Vagina (tissue), 2 donors: ENCODE results near the gene RPS28. TPM values are rescaled to one million over a fixed set of nuclear protein-coding genes. Genes with fewer than 3 reads are reported as not detected.
"Not testable (repeated sequence)": the region's sequence is repeated elsewhere in the genome, so short reads cannot be mapped to it uniquely, and the experiment has no call there.

ENCODE experiments used
- DNase-seq, 2 donors: peaks; one replicate each; pipeline ENCODE4 v3.0.0-alpha.2; 2017; ENCODE audit errors: extremely low spot score in 2 of 2
- H3K27ac ChIP-seq: fragments of 200-600 bp; sonication (generic); one replicate; pipeline ENCODE4 v1.5.1; 2019
- H3K27me3 ChIP-seq: fragments of 200-600 bp; sonication (generic); one replicate; pipeline ENCODE4 v1.5.1; 2019
- H3K36me3 ChIP-seq, 2 donors: fragments of 200-600 bp; sonication (generic); one replicate each; pipeline ENCODE4 v1.5.1; 2017 to 2019
- H3K4me1 ChIP-seq: fragments of 200-600 bp; sonication (generic); one replicate; pipeline ENCODE4 v1.5.1; 2019
- H3K4me3 ChIP-seq, 2 donors: fragments of 200-600 bp; sonication (generic); 1 replicate in 1 of 2; 2 replicates in 1 of 2; pipeline ENCODE4 v1.5.1; 2016 to 2019
- H3K9me3 ChIP-seq: fragments of 200-600 bp; sonication (generic); one replicate; pipeline ENCODE4 v1.5.1; 2019
- POLR2A ChIP-seq, 2 donors: fragments of 450-650 bp; IDR thresholded peaks; one replicate each; pipeline ENCODE4 v1.6.1; 2017; ENCODE audit warnings: antibody characterized with exemption in 2 of 2, mild to moderate bottlenecking in 2 of 2, moderate library complexity in 2 of 2
- POLR2AphosphoS5 ChIP-seq, 2 donors: sonication (generic); formaldehyde crosslinking; IDR thresholded peaks; one replicate each; pipeline ENCODE4 v1.9.0; 2017; ENCODE audit warnings: antibody characterized with exemption in 2 of 2, mild to moderate bottlenecking in 2 of 2, low read depth in 1 of 2; ENCODE audit not compliant: insufficient read depth in 1 of 2
- intact Hi-C: fragments of 100-400 bp; cut with DNase I; formaldehyde crosslinking; loops from one replicate; pipeline ENCODE4 v1.15.1; 2023
- total RNA-seq: library from RNA; depleted of rRNA; stranded (reverse); fragments of >200 nt; gene quantifications from one replicate; pipeline ENCODE4 v1.2.3, GENCODE V29; 2016
- TF ChIP-seq, protein P1 (sequence below), 3 experiments: fragments of 450-650 bp in 2 of 3; fragments of 200-600 bp in 1 of 3; sonication (generic) in 1 of 3; IDR thresholded peaks; one replicate each; pipeline ENCODE4 v1.5.1; 2017 to 2019; ENCODE audit warnings: antibody characterized with exemption in 3 of 3, mild to moderate bottlenecking in 2 of 3, moderate library complexity in 2 of 3

The RPS28 gene
- total RNA-seq, 1 donor from 2014 or later: 516 TPM

DNA sequence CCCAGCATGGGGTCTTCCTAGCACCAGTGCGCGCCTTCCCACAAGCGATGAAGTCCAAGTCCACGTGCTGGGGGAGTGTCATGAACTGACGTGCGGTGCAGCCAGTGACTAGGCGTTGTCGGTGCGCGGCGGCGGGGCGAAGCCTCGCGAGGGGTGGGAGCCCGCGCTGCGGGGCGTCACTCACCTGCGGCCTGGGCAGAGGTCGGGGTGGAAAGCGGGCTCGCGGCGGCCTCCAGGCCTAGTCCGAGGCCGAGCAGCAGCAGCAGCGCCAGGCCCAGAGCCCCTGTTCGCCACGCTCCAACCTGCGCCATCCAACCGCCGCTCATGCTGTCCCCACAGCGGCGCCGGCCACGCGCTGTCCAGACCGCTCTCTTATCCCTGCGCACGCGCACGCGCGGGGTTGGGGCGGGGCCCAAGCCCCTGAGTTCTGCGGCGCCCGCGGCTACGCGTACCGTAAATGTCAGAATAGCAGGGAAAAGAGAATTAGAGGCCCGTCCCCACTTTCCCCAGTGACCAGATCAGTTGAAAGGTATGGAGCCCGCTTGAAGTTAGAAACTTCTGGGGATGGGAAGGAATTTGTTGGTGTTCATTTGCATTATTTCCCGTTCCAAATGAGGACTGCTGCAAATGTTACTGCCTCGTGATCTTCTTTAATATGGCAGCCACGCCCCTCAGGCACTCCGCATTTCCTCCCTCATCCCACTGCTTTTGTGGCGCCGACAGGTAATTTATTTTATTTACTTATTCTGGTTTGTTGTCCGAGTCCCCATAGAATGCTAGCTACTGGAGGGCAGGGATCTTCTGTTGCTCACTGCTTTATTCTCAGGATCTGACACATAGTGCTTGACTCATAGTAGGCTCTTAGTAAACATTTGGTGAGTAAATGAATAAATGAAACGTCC lies 13.1 kb upstream of the RPS28 start, which contains the start of gene CD320:
CD320 (minus strand) TSS at position 394 of the 902 bp plus-strand sequence; CDS start at position 326, 68 bp downstream.
- peak in 1 of 2 donors; percentile 14 for TF ChIP-seq POLR2A (IDR thresholded peaks at IDR 0.05)
- TF ChIP-seq, protein P1, sequence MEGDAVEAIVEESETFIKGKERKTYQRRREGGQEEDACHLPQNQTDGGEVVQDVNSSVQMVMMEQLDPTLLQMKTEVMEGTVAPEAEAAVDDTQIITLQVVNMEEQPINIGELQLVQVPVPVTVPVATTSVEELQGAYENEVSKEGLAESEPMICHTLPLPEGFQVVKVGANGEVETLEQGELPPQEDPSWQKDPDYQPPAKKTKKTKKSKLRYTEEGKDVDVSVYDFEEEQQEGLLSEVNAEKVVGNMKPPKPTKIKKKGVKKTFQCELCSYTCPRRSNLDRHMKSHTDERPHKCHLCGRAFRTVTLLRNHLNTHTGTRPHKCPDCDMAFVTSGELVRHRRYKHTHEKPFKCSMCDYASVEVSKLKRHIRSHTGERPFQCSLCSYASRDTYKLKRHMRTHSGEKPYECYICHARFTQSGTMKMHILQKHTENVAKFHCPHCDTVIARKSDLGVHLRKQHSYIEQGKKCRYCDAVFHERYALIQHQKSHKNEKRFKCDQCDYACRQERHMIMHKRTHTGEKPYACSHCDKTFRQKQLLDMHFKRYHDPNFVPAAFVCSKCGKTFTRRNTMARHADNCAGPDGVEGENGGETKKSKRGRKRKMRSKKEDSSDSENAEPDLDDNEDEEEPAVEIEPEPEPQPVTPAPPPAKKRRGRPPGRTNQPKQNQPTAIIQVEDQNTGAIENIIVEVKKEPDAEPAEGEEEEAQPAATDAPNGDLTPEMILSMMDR (IDR thresholded peaks at IDR 0.05): no peak
- TF ChIP-seq POLR2AphosphoS5 (IDR thresholded peaks at IDR 0.05; ENCODE audit: insufficient read depth in 1 of 2, low read depth in 1 of 2): peak; percentile 50 to 73
- no peaks in the 10 kb centered on the region for H3K27me3 ChIP-seq
- intact Hi-C loops: no loop called here
- peak within 1 kb of the TSS; percentile 44 to 68 for H3K4me3 ChIP-seq
- H3K9me3 ChIP-seq: no peaks in the 10 kb centered on the region
- H3K4me1 ChIP-seq: peaks cover 41% of the 10 kb centered on the region
- H3K27ac ChIP-seq: peak within 1 kb of the TSS; percentile 66
- no peak for DNase-seq
- H3K36me3 ChIP-seq: peaks cover 0 to 28% of the 10 kb centered on the region in 2 donors

DNA sequence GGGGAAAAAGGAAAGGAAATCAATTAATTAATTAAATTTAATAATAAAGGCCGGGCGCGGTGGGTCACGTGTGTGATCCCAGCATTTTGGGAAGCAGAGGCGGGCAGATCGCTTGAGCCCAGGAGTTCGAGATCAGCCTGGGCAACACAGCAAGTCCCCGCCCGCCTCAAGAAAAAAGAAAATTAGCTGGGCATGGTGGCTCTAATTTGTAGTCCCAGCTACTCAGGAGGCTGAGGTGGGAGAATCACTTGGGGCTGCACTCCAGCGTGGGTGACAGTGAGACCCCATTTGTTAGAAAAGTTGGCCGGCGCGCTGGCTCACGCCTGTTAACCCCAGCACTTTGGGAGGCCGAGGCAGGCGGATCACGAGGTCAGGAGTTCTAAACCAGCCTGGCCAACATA lies 12.4 kb upstream of the RPS28 start:
- Histone ChIP-seq H3K9me3 (no peaks in the 10 kb centered on the region), H3K27ac (peak overlapping the region; percentile 66), H3K4me1 (peaks cover 41% of the 10 kb centered on the region), H3K4me3 (peak overlapping the region; percentile 44 to 68), H3K36me3 (peaks cover 0 to 33% of the 10 kb centered on the region in 2 donors), H3K27me3 (no peaks in the 10 kb centered on the region)
- TF ChIP-seq POLR2AphosphoS5 (IDR thresholded peaks at IDR 0.05; ENCODE audit: insufficient read depth in 1 of 2, low read depth in 1 of 2) (no peak), POLR2A (IDR thresholded peaks at IDR 0.05) (no peak)
- TF ChIP-seq, protein P1 (IDR thresholded peaks at IDR 0.05): no peak
- no peak for DNase-seq
- intact Hi-C loops: no loop called here

DNA sequence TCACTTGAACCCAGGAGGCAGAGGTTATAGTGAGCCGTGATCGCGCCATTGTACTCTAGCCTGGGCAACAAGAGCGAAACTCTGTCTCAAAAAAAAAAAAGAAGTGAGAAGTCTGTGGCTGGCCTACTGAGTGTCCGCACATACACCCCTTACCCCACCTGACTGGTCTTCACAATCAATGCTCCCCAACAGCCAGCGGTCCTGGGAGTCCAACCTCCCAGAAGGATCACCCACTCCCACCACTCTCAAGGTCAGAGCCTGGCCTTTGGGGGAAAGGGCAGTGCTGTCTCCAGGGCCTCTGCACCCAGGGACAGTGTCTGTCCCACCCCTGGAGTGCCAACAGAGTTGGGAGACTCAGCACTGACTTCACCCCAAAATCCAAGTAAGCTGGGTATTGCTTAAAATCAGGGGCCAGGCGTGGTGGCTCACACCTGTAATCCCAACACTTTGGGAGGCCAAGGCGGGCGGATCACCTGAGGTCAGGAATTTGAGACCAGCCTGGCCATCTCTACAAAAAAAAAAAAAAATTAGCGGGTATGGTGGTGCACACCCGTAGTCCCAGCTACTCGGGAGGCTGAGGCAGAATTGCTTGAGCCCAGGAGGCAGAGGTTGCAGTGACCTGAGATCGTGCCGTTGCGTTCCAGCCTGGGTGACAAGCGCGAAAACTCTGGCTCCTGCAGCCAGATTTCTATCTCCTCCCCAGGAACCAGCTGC lies 10.8 kb upstream of the RPS28 start:
- H3K36me3 ChIP-seq: peaks cover 0 to 49% of the 10 kb centered on the region in 2 donors
- DNase-seq: no peak
- H3K27me3 ChIP-seq: no peaks in the 10 kb centered on the region
- H3K4me3 ChIP-seq: no peak overlapping the region
- peaks cover 41% of the 10 kb centered on the region for H3K4me1 ChIP-seq
- H3K27ac ChIP-seq: no peak overlapping the region
- H3K9me3 ChIP-seq: no peaks in the 10 kb centered on the region
- intact Hi-C loops: no loop called here
- TF ChIP-seq POLR2A (IDR thresholded peaks at IDR 0.05): no peak
- TF ChIP-seq, protein P1 (IDR thresholded peaks at IDR 0.05): no peak
- TF ChIP-seq POLR2AphosphoS5 (IDR thresholded peaks at IDR 0.05; ENCODE audit: insufficient read depth in 1 of 2, low read depth in 1 of 2): no peak

DNA sequence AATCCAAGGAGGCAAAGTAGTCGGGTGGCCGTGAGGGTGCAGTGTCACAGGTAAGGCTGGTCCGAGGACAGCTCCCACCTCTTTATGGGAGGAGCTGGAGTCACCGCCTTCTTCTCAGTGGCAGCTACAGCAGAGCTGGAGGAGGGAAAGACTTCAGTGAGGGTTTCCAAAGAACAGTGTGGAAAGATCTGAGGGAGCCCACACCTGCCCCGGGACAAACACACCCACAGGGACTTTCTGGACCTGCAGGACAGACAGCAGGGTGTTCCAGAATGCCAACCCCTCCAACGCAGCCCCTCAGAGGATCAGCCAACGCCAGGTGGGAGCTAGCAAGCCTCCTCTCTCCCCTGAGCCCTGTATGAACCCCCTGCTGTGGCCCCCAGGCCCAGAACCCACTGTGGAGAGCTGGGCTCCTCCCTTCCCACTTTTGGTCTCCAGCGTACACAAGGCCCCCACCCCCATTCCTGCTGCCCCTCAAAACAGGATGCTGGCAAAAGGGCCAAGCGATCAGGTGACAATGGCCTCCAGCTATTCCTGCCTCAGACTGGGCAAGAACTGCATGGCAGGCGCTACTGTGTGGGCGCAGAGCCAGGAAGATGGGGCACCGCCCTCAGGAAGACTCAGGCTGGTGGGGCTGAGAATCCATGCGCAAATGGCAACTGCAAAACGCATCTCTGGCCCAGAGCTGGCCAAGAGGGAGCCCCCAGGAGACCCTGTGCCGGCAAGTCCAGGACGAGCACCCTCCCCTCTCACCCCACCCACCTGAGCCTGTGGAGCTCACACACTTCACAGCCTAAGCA lies 9.6 kb upstream of the RPS28 start:
- no peak overlapping the region for H3K27ac ChIP-seq
- H3K4me1 ChIP-seq: peaks cover 40% of the 10 kb centered on the region
- H3K27me3 ChIP-seq: no peaks in the 10 kb centered on the region
- no peak overlapping the region for H3K4me3 ChIP-seq
- intact Hi-C loops: no loop called here
- H3K36me3 ChIP-seq: peaks cover 0 to 52% of the 10 kb centered on the region in 2 donors
- no peaks in the 10 kb centered on the region for H3K9me3 ChIP-seq
- no peak for DNase-seq
- TF ChIP-seq, protein P1 (IDR thresholded peaks at IDR 0.05): no peak
- TF ChIP-seq POLR2AphosphoS5 (IDR thresholded peaks at IDR 0.05; ENCODE audit: insufficient read depth in 1 of 2, low read depth in 1 of 2) (no peak), POLR2A (IDR thresholded peaks at IDR 0.05) (no peak)

DNA sequence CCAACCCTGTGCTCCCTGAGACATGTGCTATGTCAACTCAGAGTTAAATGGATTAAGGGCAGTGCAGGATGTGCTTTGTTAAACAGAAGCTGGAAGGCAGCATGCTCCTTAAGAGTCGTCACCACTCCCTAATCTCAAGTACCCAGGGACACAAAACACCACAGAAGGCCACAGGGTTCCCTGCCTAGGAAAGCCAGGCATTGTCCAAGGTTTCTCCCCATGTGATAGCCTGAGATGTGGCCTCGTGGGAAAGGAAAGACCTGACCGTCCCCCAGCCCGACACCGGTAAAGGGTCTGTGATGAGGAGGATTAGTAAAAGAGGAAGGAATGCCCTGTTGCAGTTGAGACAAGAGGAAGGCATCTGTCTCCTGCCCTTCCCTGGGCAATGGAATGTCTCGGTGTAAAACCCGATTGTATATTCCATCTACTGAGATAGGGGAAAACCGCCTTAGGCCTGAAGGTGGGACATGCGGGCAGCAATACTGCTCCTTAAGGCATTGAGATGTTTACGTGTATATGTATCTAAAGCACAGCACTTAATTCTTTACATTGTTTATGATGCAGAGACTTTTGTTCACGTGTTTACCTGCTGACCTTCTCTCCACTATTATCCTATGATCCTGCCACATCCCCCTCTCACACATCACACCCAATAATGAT lies 6.2 kb upstream of the RPS28 start:
- H3K4me3 ChIP-seq, DNase-seq, H3K27ac ChIP-seq, intact Hi-C loops, H3K27me3 ChIP-seq, H3K9me3 ChIP-seq: not testable (repeated sequence)
- Histone ChIP-seq H3K4me1 (peaks cover 14% of the 10 kb centered on the region), H3K36me3 (peaks cover 0 to 43% of the 10 kb centered on the region in 2 donors)
